ENCODE measurements around the gene DNAJC10. TPM values are rescaled to one million over a fixed set of nuclear protein-coding genes. Genes with fewer than 3 reads are reported as not detected.

The DNAJC10 gene
- total RNA-seq, 2 experiments from 2014 or later, result 50.2 to 56.8 TPM

- ChIA-PET CTCF (no interaction called here), POLR2A (no interaction called here)
- DNase-seq, result no peak
- H3K4me1 Mint-ChIP-seq, result no peaks in the 10 kb centered on the region
- H3K36me3 Mint-ChIP-seq (ENCODE audit: low read depth), result no peaks in the 10 kb centered on the region
- no peak overlapping the region for H3K4me3 Mint-ChIP-seq
- no peak overlapping the region for H3K27ac Mint-ChIP-seq
- no peaks in the 10 kb centered on the region for H3K9me3 Mint-ChIP-seq
- peaks cover 14% of the 10 kb centered on the region for H3K27me3 Mint-ChIP-seq
Measured at GRCh38 chr2:182818501-182818900, 102.4 kb downstream of the DNAJC10 start.

GRCh38 chr2:182818925-182819324, 102.9 kb downstream of the DNAJC10 start:
- Mint-ChIP-seq H3K36me3 (ENCODE audit: low read depth) (no peaks in the 10 kb centered on the region), H3K27me3 (peaks cover 16% of the 10 kb centered on the region), H3K9me3 (no peaks in the 10 kb centered on the region), H3K27ac (no peak overlapping the region), H3K4me1 (no peaks in the 10 kb centered on the region), H3K4me3 (no peak overlapping the region)
- ChIA-PET POLR2A (no interaction called here), CTCF (no interaction called here)
- DNase-seq, result no peak

DNA sequence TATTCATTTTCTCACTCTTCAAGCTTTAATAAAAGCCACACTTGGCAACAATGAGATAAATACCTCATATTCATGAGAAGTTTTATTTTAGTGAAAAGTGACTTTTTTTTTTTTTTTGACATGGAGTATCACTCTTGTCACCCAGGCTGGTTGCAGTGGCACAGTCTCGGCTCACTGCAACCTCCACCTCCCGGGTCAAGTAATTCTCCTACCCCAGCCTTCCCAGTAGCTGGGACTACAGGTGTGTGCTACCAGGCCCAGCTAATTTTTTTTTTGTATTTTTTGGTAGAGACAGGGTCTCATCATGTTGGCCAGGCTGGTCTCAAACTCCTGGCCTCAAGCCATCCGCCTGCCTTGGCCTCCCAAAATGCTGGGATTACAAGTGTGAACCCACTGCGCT, 103.4 kb downstream of the DNAJC10 start:
- Mint-ChIP-seq H3K9me3 (no peaks in the 10 kb centered on the region), H3K4me1 (no peaks in the 10 kb centered on the region), H3K4me3 (no peak overlapping the region), H3K27ac (no peak overlapping the region), H3K27me3 (peaks cover 12% of the 10 kb centered on the region), H3K36me3 (ENCODE audit: low read depth) (no peaks in the 10 kb centered on the region)
- no peak for DNase-seq
- ChIA-PET CTCF (no interaction called here), POLR2A (no interaction called here)

GRCh38 chr2:182821182-182821581, 105.1 kb downstream of the DNAJC10 start:
- Mint-ChIP-seq H3K9me3 (no peaks in the 10 kb centered on the region), H3K4me3 (no peak overlapping the region), H3K27ac (no peak overlapping the region), H3K36me3 (ENCODE audit: low read depth) (no peaks in the 10 kb centered on the region), H3K4me1 (no peaks in the 10 kb centered on the region), H3K27me3 (peaks cover 12% of the 10 kb centered on the region)
- CTCF ChIA-PET, result interaction anchor here (0.8 kb wide), 1 partner anchor 15 kb away, joined by 3 read pairs; no protein-coding TSS in a partner anchor
- POLR2A ChIA-PET, result no interaction called here
- DNase-seq, result no peak

DNA sequence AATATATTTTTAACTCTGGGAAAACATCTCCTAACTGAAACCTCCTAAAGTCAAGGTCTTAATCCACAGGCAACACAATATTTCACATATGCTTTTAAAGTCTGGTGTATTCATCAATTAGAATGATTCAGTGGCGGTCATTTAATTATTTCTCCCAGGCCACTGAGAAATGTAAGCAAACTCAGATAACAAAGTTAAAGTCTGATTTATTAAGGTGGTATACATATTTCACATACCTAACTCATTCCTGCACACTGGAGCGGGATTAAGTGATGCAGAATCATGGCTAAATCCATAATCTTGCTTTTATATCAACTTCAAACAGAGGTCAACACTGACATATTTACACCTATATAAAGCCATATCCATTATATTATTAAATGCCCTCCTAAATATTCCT, 106.7 kb downstream of the DNAJC10 start:
- H3K27me3 Mint-ChIP-seq, result peaks cover 14% of the 10 kb centered on the region
- no peaks in the 10 kb centered on the region for H3K4me1 Mint-ChIP-seq
- POLR2A ChIA-PET, result no interaction called here
- H3K9me3 Mint-ChIP-seq, result no peaks in the 10 kb centered on the region
- H3K4me3 Mint-ChIP-seq, result no peak overlapping the region
- no peak for DNase-seq
- CTCF ChIA-PET, result no interaction called here
- no peaks in the 10 kb centered on the region for H3K36me3 Mint-ChIP-seq (ENCODE audit: low read depth)
- no peak overlapping the region for H3K27ac Mint-ChIP-seq

DNA sequence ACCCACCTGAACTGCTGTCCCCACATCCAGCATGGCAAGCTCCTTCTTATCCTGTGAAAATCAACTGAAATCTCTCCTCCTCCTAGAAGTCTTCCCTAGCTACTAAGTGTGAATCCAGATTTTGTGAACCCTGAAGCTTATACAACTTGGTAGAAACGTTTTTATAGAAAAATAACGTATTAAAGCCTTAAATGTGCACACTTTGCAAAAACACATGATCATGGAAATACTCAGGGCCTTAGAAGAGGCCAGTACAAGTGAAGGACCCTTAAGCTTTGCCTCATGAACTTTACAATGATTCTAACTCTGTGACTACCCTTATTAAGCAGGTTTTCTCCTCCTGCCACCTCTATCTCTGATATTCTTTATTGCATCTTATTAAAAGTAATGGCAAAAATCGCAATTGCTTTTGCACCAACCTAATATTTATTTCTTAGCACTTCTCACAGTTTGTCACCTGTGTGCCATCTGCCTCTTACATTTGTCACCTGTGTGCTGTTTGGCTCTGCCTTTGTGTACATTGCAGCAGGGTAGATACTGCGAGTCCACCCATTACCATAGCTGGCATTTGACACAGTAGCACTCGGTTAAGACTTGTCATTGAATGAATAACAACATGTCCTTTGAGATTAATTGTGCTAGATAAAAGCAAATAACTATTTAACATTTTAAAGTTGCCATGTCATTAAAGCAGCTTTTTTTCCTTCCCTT, 108.2 kb downstream of the DNAJC10 start:
- Mint-ChIP-seq H3K27ac (no peak overlapping the region), H3K9me3 (no peaks in the 10 kb centered on the region), H3K36me3 (ENCODE audit: low read depth) (no peaks in the 10 kb centered on the region), H3K4me1 (no peaks in the 10 kb centered on the region), H3K27me3 (peaks cover 21% of the 10 kb centered on the region), H3K4me3 (no peak overlapping the region)
- POLR2A ChIA-PET, result no interaction called here
- CTCF ChIA-PET, result no interaction called here
- DNase-seq, result no peak

DNA sequence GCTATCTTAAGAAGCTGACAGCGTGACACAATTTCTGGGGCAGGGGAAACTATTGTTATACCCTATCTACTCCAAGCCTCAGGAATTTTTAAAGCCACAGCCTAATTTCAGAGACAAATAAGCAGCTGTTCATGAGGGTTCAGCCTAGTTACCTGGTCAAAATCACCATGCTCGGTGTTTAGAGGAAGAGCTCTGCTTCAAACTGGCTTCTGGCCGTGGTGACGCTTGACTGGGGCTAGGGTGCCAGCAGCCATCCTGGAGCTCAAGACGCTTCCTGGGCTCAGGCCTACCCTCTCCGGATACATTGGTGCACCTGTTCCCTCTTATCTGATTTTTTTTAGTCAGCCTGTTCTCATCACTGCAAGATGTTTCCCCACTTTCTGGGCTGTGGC, 108.7 kb downstream of the DNAJC10 start:
- Mint-ChIP-seq H3K4me1 (no peaks in the 10 kb centered on the region), H3K27ac (no peak overlapping the region), H3K27me3 (peaks cover 24% of the 10 kb centered on the region), H3K36me3 (ENCODE audit: low read depth) (no peaks in the 10 kb centered on the region), H3K4me3 (no peak overlapping the region), H3K9me3 (no peaks in the 10 kb centered on the region)
- ChIA-PET CTCF (no interaction called here), POLR2A (no interaction called here)
- no peak for DNase-seq

DNA sequence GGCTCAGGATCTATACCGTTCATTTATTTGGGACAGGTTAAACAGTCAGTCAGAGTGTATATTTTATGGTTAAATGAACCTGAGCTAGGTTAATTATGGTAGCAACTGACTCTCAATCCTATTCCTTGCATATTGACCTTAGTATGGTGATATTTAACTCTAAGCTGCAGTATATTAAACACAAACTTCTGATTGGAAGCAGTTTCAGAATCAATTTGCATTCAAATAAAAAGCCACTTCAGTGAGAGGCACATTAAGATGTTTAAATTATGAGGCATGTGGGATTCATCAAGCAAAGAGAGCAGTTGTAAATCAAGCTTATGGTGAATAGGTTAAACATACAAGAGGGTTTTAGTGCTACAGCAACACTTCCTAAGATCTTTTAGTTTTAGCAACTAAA, 110.0 kb downstream of the DNAJC10 start:
- no peak overlapping the region for H3K4me3 Mint-ChIP-seq
- CTCF ChIA-PET, result no interaction called here
- no peaks in the 10 kb centered on the region for H3K36me3 Mint-ChIP-seq (ENCODE audit: low read depth)
- H3K9me3 Mint-ChIP-seq, result no peaks in the 10 kb centered on the region
- DNase-seq, result no peak
- H3K4me1 Mint-ChIP-seq, result no peaks in the 10 kb centered on the region
- POLR2A ChIA-PET, result no interaction called here
- no peak overlapping the region for H3K27ac Mint-ChIP-seq
- peaks cover 24% of the 10 kb centered on the region for H3K27me3 Mint-ChIP-seq

DNA sequence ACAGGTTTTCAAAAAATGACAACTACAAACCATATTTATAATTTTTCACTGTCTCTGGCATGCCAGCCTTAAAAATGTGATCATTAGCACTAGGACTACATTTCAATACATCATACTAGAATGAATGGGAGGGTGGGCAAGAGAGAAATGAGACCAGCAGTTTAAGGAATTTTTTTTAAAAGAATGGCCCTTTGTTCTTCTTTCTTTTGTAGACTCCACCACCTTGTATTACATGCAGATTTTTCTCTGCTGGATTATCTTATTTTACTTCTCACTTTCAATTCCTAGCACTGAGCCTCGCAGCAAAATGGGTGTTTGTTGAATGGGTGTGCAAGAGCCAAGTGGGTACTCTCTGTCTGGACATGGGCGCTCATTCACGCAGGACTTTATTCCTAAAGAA, 110.4 kb downstream of the DNAJC10 start:
- CTCF ChIA-PET, result no interaction called here
- H3K27me3 Mint-ChIP-seq, result peaks cover 23% of the 10 kb centered on the region
- POLR2A ChIA-PET, result no interaction called here
- H3K4me1 Mint-ChIP-seq, result no peaks in the 10 kb centered on the region
- H3K36me3 Mint-ChIP-seq (ENCODE audit: low read depth), result no peaks in the 10 kb centered on the region
- no peak overlapping the region for H3K27ac Mint-ChIP-seq
- no peak overlapping the region for H3K4me3 Mint-ChIP-seq
- no peak for DNase-seq
- no peaks in the 10 kb centered on the region for H3K9me3 Mint-ChIP-seq

DNA sequence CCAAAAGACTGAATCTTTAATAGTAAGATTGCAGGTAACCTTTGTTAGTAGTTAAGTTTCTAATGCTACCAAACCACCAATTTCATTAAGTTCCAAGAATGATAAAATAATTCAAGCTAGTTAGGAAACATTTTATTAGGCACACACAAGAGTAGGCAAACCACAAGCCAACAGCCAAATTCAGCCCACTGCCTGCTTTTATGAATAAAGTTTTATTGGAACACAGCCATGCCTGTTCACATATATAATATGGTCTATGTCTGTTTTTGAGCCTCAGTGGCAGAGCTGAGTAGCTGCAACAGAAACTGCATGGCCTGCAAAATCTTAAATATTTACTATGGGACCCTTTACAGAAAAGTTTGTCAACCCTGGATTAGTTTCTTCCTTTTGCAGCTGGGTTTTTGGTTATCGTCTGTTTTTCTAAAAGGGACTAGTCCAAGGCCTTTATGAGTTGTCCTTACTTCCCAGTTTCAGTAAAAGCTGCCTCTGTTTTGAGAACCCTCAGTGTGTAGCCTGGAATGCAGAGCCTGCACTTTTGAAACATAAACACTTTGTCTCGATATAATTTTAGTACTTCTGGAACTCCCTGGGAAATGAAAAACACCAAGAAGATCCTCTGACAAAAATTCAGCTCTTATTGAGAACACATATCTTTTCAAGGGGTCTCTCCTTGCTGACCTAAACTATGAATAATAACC, 111.3 kb downstream of the DNAJC10 start:
- H3K4me1 Mint-ChIP-seq, result no peaks in the 10 kb centered on the region

GRCh38 chr2:182831101-182831500, 115.0 kb downstream of the DNAJC10 start:
- CTCF ChIA-PET, result no interaction called here
- Mint-ChIP-seq H3K4me3 (no peak overlapping the region), H3K36me3 (ENCODE audit: low read depth) (no peaks in the 10 kb centered on the region), H3K27ac (no peak overlapping the region), H3K9me3 (no peaks in the 10 kb centered on the region), H3K27me3 (peaks cover 31% of the 10 kb centered on the region), H3K4me1 (no peaks in the 10 kb centered on the region)
- no peak for DNase-seq
- POLR2A ChIA-PET, result no interaction called here

More for the DNA sequence above, 111.3 kb downstream of the DNAJC10 start:
- Mint-ChIP-seq H3K9me3 (no peaks in the 10 kb centered on the region), H3K36me3 (ENCODE audit: low read depth) (no peaks in the 10 kb centered on the region), H3K27me3 (peaks cover 25% of the 10 kb centered on the region), H3K27ac (no peak overlapping the region), H3K4me3 (no peak overlapping the region)
- ChIA-PET POLR2A (no interaction called here), CTCF (no interaction called here)
- DNase-seq, result no peak

DNA sequence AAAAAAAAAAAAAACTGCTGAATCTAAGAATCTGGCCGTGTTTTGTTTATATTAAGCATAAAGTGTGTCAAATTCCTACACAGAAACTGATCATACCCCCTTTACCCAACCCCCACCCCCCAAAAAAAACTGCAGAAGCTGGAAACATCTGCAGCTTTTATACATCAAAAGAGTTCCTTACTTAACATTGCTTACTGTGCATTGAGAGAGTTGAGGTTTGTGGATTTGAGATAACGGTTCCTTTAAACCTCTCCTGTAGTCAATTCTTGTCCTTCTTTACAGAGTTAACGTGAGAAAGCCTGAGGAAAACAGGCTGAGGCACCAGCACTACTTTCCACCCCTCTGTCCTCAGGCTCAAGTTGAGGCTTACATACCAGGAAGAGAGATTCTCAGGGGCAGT, 115.9 kb downstream of the DNAJC10 start:
- Mint-ChIP-seq H3K36me3 (ENCODE audit: low read depth) (no peaks in the 10 kb centered on the region), H3K27me3 (peaks cover 28% of the 10 kb centered on the region), H3K4me1 (no peaks in the 10 kb centered on the region), H3K27ac (no peak overlapping the region), H3K9me3 (no peaks in the 10 kb centered on the region), H3K4me3 (no peak overlapping the region)
- DNase-seq, result no peak
- POLR2A ChIA-PET, result no interaction called here
- CTCF ChIA-PET, result no interaction called here

- CTCF ChIA-PET, result no interaction called here
Measured at GRCh38 chr2:182833084-182833854, 117.2 kb downstream of the DNAJC10 start.

GRCh38 chr2:182834293-182834692, 118.2 kb downstream of the DNAJC10 start:
- Mint-ChIP-seq H3K9me3 (no peaks in the 10 kb centered on the region), H3K27me3 (peaks cover 33% of the 10 kb centered on the region), H3K27ac (no peak overlapping the region), H3K4me3 (no peak overlapping the region), H3K4me1 (no peaks in the 10 kb centered on the region), H3K36me3 (ENCODE audit: low read depth) (no peaks in the 10 kb centered on the region)
- POLR2A ChIA-PET, result no interaction called here
- CTCF ChIA-PET, result no interaction called here
- DNase-seq, result no peak

More at GRCh38 chr2:182833084-182833854, 117.2 kb downstream of the DNAJC10 start:
- H3K4me3 Mint-ChIP-seq, result no peak overlapping the region
- H3K4me1 Mint-ChIP-seq, result no peaks in the 10 kb centered on the region
- POLR2A ChIA-PET, result no interaction called here
- H3K27ac Mint-ChIP-seq, result no peak overlapping the region
- peaks cover 37% of the 10 kb centered on the region for H3K27me3 Mint-ChIP-seq
- no peaks in the 10 kb centered on the region for H3K9me3 Mint-ChIP-seq
- DNase-seq, result no peak
- H3K36me3 Mint-ChIP-seq (ENCODE audit: low read depth), result no peaks in the 10 kb centered on the region
